Measurements from ENCODE around the gene CDHR5.

DNA sequence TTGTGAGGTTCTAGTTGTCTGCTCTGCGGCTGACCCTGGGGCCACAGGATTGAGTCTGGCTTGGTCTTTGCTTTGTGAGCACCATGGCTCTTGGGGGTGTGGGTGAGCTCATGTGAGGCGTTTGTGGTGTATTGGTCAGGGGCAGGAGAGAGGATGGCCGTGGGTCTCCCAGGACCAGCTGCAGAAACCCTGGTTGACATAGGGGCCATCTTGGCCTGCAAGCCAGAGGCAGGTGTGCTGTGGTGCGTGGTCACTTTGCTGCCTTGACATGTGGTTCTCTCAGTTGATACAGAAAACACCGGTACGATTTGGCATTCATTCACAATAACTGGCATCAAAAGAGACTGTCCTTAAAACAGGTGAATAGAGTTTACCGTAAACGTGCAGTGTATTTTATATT, 37.2 kb downstream of the CDHR5 start:
- TF ChIP-seq, protein P1, sequence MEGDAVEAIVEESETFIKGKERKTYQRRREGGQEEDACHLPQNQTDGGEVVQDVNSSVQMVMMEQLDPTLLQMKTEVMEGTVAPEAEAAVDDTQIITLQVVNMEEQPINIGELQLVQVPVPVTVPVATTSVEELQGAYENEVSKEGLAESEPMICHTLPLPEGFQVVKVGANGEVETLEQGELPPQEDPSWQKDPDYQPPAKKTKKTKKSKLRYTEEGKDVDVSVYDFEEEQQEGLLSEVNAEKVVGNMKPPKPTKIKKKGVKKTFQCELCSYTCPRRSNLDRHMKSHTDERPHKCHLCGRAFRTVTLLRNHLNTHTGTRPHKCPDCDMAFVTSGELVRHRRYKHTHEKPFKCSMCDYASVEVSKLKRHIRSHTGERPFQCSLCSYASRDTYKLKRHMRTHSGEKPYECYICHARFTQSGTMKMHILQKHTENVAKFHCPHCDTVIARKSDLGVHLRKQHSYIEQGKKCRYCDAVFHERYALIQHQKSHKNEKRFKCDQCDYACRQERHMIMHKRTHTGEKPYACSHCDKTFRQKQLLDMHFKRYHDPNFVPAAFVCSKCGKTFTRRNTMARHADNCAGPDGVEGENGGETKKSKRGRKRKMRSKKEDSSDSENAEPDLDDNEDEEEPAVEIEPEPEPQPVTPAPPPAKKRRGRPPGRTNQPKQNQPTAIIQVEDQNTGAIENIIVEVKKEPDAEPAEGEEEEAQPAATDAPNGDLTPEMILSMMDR (IDR thresholded peaks at IDR 0.05 in 8 of 11, conservative IDR thresholded peaks at IDR 0.05 in 3 of 11) = no peak
- no peak for TF ChIP-seq POLR2AphosphoS5 (IDR thresholded peaks at IDR 0.05)
